ENCODE measurements around the gene SSTR5. TPM values are rescaled to one million over a fixed set of nuclear protein-coding genes. Genes with fewer than 3 reads are reported as not detected.

The SSTR5 gene
- total RNA-seq, 4 donors from 2014 or later: not detected

- peaks cover 0 to 55% of the 10 kb centered on the region in 2 donors for H3K27me3 ChIP-seq
- DNase-seq (ENCODE audit: low spot score in 2 of 2): no peak
- H3K36me3 ChIP-seq: no peaks in the 10 kb centered on the region
- peaks cover 0 to 26% (median 0%) of the 10 kb centered on the region in 4 donors for H3K4me1 ChIP-seq
- H3K4me3 ChIP-seq: no peak overlapping the region
- TF ChIP-seq EP300 (IDR thresholded peaks at IDR 0.05) (peak in 1 of 2 donors; percentile 54), POLR2A (IDR thresholded peaks at IDR 0.05) (no peak)
- peak overlapping the region in 2 of 4 donors; percentile 64 to 82 for H3K27ac ChIP-seq
- no peaks in the 10 kb centered on the region for H3K9me3 ChIP-seq
- WGBS, 2 donors: 52 to 58% methylated on average over 22 of the region's 22 CpGs
These were observed 45.1 kb upstream of the SSTR5 start for GRCh38 chr16:1027501-1027815.

GRCh38 chr16:1028056-1028455, 44.5 kb upstream of the SSTR5 start:
- Histone ChIP-seq H3K27me3 (peaks cover 0 to 49% of the 10 kb centered on the region in 2 donors), H3K36me3 (no peaks in the 10 kb centered on the region)
- no peak for TF ChIP-seq CTCF (IDR thresholded peaks at IDR 0.05)
- no peak for TF ChIP-seq EP300 (IDR thresholded peaks at IDR 0.05)
- TF ChIP-seq POLR2A (IDR thresholded peaks at IDR 0.05): no peak

GRCh38 chr16:1028524-1029258, 43.9 kb upstream of the SSTR5 start:
- no peak for TF ChIP-seq EP300 (IDR thresholded peaks at IDR 0.05)
- TF ChIP-seq POLR2A (IDR thresholded peaks at IDR 0.05): no peak
- no peak for TF ChIP-seq CTCF (IDR thresholded peaks at IDR 0.05)
- 30 to 38% methylated on average over 15 to 30 of the region's 39 CpGs for WGBS, 2 donors
- H3K9me3 ChIP-seq: no peaks in the 10 kb centered on the region
- H3K36me3 ChIP-seq: no peaks in the 10 kb centered on the region
- H3K27me3 ChIP-seq: peaks cover 0 to 44% of the 10 kb centered on the region in 2 donors
- H3K4me1 ChIP-seq: peaks cover 0 to 26% (median 0%) of the 10 kb centered on the region in 4 donors
- peak overlapping the region in 1 of 4 donors; percentile 82 for H3K27ac ChIP-seq
- DNase-seq (ENCODE audit: low spot score in 2 of 2): no peak
- no peak overlapping the region for H3K4me3 ChIP-seq

More at GRCh38 chr16:1028056-1028455, 44.5 kb upstream of the SSTR5 start:
- 12 to 38% methylated on average over 15 of the region's 15 CpGs for WGBS, 2 donors
- Histone ChIP-seq H3K27ac (peak overlapping the region in 1 of 4 donors; percentile 82), H3K4me1 (peaks cover 0 to 26% (median 0%) of the 10 kb centered on the region in 4 donors), H3K9me3 (no peaks in the 10 kb centered on the region), H3K4me3 (no peak overlapping the region)
- no peak for DNase-seq (ENCODE audit: low spot score in 2 of 2)

GRCh38 chr16:1029259-1029545, 43.3 kb upstream of the SSTR5 start:
- no peak overlapping the region for H3K27ac ChIP-seq
- no peak for DNase-seq (ENCODE audit: low spot score in 2 of 2)
- H3K36me3 ChIP-seq: no peaks in the 10 kb centered on the region
- H3K27me3 ChIP-seq: peaks cover 0 to 44% of the 10 kb centered on the region in 2 donors
- TF ChIP-seq CTCF (IDR thresholded peaks at IDR 0.05): no peak
- no peak for TF ChIP-seq EP300 (IDR thresholded peaks at IDR 0.05)
- no peak for TF ChIP-seq POLR2A (IDR thresholded peaks at IDR 0.05)
- H3K4me1 ChIP-seq: peaks cover 0 to 26% (median 0%) of the 10 kb centered on the region in 4 donors
- H3K9me3 ChIP-seq: no peaks in the 10 kb centered on the region
- no peak overlapping the region for H3K4me3 ChIP-seq
- WGBS, 2 donors: 55 to 57% methylated on average over 4 to 6 of the region's 14 CpGs

- peaks cover 0 to 26% (median 0%) of the 10 kb centered on the region in 4 donors for H3K4me1 ChIP-seq
- TF ChIP-seq CTCF (IDR thresholded peaks at IDR 0.05) (no peak), POLR2A (IDR thresholded peaks at IDR 0.05) (no peak), EP300 (IDR thresholded peaks at IDR 0.05) (no peak)
- no peaks in the 10 kb centered on the region for H3K36me3 ChIP-seq
- no peak overlapping the region for H3K27ac ChIP-seq
- no peak overlapping the region for H3K4me3 ChIP-seq
- no peak for DNase-seq (ENCODE audit: low spot score in 2 of 2)
- no peaks in the 10 kb centered on the region for H3K9me3 ChIP-seq
- 41 to 52% methylated on average over 19 to 23 of the region's 26 CpGs for WGBS, 2 donors
- peaks cover 0 to 46% of the 10 kb centered on the region in 2 donors for H3K27me3 ChIP-seq
These were observed 42.1 kb upstream of the SSTR5 start for GRCh38 chr16:1030473-1030901.
